BE2C (cell line): ENCODE results near the gene ITGA7.
"Not testable (repeated sequence)": the region's sequence is repeated elsewhere in the genome, so short reads cannot be mapped to it uniquely, and the experiment has no call there.

Source experiments
- DNase-seq: peaks from one replicate; pipeline ENCODE4 v3.0.0-alpha.2; 2020
- H3K27me3 ChIP-seq: fragments of 250-450 bp; sonication (Bioruptor Pico); 2 replicates; pipeline ENCODE4 v1.5.1; 2020; ENCODE audit warnings: mild to moderate bottlenecking
- H3K36me3 ChIP-seq: fragments of 250-450 bp; sonication (Bioruptor Pico); 2 replicates; pipeline ENCODE4 v1.5.1; 2020; ENCODE audit warnings: mild to moderate bottlenecking
- H3K4me1 ChIP-seq: fragments of 250-450 bp; sonication (Bioruptor Pico); 2 replicates; pipeline ENCODE4 v1.5.1; 2020
- H3K4me3 ChIP-seq: 2 replicates; pipeline ENCODE4 v1.5.1; 2011; ENCODE audit warnings: low read depth, low read length
- H3K9me3 ChIP-seq: fragments of 250-450 bp; sonication (Bioruptor Pico); 2 replicates; pipeline ENCODE4 v1.5.1; 2020
- TF ChIP-seq, protein P1 (sequence below): IDR thresholded peaks from 2 replicates; pipeline ENCODE4 v1.5.1; 2012; ENCODE audit warnings: mild to moderate bottlenecking, low read depth, low read length

Gene ITGA7

DNA sequence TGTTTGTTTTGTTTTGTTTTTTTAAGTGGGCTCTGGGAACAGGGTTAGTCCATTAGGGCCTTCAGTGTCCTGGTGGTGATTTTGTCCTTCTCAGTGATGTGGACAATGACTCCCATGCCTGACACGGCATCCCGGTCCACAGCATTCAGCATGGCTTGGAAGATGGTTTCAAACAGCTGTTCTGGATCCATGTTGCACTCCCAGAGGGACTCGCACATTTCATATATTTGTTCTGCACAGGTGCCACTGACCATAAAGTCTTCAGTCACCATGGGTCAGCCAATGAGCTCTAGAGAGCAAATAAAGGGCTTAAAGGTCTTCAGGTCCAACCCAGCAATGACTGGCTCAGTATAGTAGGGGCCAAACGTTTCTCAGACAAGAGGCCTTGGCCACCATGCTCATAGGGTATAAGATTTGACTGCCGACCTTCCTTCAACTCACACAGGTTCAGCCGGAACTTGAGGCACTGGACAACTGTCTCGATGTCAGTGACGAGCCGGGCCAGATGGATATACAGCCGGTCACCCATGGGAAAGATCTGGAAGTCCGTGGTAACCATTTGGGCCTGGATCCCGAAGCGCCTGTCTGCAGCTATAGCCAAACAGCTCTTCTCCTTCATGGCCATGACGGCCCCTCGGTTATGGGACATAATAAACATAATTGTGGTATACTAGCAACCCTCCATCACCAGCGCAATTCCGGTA is 53.0 kb downstream of the ITGA7 start:
- H3K9me3 ChIP-seq: no peaks in the 10 kb centered on the region

DNA sequence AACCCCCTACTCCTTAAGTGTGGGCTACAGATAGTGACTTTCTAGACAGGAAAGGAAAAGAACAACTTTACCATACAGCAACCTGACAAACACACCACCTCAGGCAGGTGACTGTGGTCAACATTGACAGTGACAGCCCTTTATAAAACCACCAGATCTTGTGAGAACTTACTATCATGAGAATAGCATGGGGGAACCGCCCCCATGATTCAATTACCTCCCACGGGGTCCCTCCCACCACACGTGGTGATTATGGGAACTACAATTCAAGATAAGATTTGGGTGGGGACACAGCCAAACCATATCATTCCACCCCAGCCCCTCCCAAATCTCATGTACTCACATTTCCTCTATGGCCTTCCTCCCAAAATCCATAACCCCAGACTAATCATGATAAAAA is 54.7 kb downstream of the ITGA7 start:
- peaks cover 18% of the 10 kb centered on the region for H3K27me3 ChIP-seq
- no peaks in the 10 kb centered on the region for H3K9me3 ChIP-seq
- no peaks in the 10 kb centered on the region for H3K4me1 ChIP-seq
- no peaks in the 10 kb centered on the region for H3K36me3 ChIP-seq
- no peak overlapping the region for H3K4me3 ChIP-seq
- DNase-seq: no peak
- TF ChIP-seq, protein P1, sequence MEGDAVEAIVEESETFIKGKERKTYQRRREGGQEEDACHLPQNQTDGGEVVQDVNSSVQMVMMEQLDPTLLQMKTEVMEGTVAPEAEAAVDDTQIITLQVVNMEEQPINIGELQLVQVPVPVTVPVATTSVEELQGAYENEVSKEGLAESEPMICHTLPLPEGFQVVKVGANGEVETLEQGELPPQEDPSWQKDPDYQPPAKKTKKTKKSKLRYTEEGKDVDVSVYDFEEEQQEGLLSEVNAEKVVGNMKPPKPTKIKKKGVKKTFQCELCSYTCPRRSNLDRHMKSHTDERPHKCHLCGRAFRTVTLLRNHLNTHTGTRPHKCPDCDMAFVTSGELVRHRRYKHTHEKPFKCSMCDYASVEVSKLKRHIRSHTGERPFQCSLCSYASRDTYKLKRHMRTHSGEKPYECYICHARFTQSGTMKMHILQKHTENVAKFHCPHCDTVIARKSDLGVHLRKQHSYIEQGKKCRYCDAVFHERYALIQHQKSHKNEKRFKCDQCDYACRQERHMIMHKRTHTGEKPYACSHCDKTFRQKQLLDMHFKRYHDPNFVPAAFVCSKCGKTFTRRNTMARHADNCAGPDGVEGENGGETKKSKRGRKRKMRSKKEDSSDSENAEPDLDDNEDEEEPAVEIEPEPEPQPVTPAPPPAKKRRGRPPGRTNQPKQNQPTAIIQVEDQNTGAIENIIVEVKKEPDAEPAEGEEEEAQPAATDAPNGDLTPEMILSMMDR: no peak

More for the DNA sequence above, 53.0 kb downstream of the ITGA7 start:
- Histone ChIP-seq H3K36me3 (no peaks in the 10 kb centered on the region), H3K27me3 (peaks cover 21% of the 10 kb centered on the region), H3K4me3 (no peak overlapping the region), H3K4me1 (no peaks in the 10 kb centered on the region)
- no peak for DNase-seq
- TF ChIP-seq, protein P1: no peak

DNA sequence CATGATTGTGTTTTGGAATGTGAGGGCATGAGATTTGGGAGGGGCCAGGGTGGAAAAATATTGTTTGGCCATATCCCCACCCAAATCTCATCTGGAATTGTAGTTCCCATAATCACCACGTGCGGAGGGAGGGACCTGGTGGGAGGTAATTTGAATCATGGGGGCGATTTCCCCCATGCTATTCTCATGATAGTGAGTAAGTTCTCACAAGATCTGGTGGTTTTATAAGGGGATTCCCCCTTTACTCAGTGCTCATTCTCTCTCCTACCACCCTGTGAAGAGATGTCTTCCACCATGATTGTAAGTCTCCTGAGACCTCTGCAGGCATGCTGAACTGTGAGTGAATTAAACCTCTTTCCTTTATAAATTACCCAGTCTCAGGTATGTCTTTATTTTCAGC is 55.4 kb downstream of the ITGA7 start:
- peaks cover 14% of the 10 kb centered on the region for H3K27me3 ChIP-seq
- H3K36me3 ChIP-seq: no peaks in the 10 kb centered on the region
- TF ChIP-seq, protein P1: no peak
- no peak for DNase-seq
- H3K4me1 ChIP-seq: no peaks in the 10 kb centered on the region
- no peak overlapping the region for H3K4me3 ChIP-seq
- no peaks in the 10 kb centered on the region for H3K9me3 ChIP-seq

DNA sequence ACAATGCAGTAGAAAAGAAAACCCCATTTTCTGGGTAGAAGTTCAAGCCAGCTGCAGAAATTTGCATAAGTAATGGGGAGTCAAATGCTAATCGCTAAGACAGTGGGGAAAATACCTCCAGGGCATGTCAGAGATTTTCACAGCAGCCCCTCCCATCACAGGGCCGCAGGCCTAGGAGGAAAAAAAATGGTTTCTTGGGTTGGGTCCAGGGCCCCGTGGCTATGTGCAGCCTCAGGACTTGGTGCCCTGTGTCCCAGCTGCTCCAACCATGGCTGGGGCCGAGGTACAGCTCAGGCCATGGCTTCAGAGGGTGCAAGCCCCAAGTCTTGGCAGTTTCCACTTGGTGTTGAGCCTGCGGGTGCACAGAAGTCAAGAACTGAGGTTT is 56.4 kb downstream of the ITGA7 start:
- no peaks in the 10 kb centered on the region for H3K4me1 ChIP-seq
- no peaks in the 10 kb centered on the region for H3K36me3 ChIP-seq
- no peaks in the 10 kb centered on the region for H3K9me3 ChIP-seq
- H3K27me3 ChIP-seq: peaks cover 6% of the 10 kb centered on the region; the same call in 1 of the 2 replicates
- H3K4me3 ChIP-seq: no peak overlapping the region
- TF ChIP-seq, protein P1: no peak
- no peak for DNase-seq

DNA sequence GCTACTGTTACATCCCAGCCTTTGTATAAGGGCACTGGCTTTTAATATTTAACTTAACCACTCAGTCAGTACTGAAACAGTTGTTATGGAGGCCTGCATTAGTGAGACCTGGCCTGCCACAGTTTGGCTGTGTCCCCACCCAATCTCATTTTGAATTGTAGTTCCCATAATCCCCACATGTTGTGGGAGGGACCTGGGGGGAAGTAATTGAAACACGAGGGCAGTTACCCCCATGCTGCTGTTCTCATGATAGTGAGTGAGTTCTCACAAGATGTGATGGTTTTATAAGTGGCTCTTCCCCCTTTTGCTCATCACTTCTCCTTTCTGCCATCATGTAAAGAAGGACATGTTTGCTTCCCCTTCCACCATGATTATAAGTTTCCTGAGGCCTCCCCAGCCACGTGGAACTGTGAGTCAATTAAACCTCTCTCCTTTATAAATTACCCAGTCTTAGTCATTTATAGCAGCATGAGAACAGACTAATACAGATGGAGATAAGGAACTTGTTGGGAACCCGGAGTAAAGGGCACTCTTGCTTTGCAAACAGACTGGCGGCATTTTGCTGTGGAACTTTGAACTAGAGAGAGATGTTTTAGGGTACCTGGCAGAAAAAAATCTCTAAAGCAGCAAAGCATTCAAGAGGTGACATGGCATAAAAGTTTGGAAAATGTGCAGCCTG is 56.9 kb downstream of the ITGA7 start:
- not testable (repeated sequence) for H3K27me3 ChIP-seq, H3K9me3 ChIP-seq, H3K4me1 ChIP-seq, H3K36me3 ChIP-seq, DNase-seq, H3K4me3 ChIP-seq

DNA sequence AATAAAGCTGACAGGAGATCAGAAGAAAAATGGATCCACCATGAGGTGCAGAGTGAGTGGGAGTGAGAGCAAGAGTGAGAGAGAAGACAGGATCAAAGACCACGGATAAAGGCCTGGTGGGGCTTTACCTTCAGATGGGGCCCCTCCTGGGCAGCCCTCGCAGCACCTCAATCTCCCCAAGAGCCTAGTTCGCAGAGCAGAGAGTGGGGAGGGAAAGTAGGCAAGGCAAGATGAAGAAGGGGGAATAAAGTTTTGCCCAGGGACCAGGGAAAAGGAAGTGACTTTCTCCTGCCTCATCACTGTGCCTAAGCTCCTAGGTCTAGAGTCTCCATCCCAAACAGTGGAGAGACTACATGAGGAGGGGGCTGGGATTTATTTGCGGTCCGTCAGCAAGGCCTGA is 60.7 kb downstream of the ITGA7 start:
- Histone ChIP-seq H3K9me3 (no peaks in the 10 kb centered on the region), H3K4me1 (no peaks in the 10 kb centered on the region), H3K36me3 (no peaks in the 10 kb centered on the region), H3K4me3 (no peak overlapping the region), H3K27me3 (no peaks in the 10 kb centered on the region)
- DNase-seq: no peak
- TF ChIP-seq, protein P1: no peak
